ENCODE measurements around the gene C19orf67. TPM values are rescaled to one million over a fixed set of nuclear protein-coding genes. Genes with fewer than 3 reads are reported as not detected.
A peak's percentile ranks its signal among the peaks of the same experiment; 100 is the strongest.

C19orf67 gene
- total RNA-seq, 6 donors from 2014 or later, result 0.40 TPM; not detected in 5

- ATAC-seq (ENCODE audit: low FRiP score in 2 of 2), result no peak
- 13 to 19% methylated on average over 15 of the region's 15 CpGs for WGBS, 2 donors
These were observed 6.4 kb upstream of the C19orf67 start for GRCh38 chr19:14091813-14092462.

GRCh38 chr19:14091081-14091812 lies 5.7 kb upstream of the C19orf67 start:
- WGBS, 2 donors, result 0 to 2% methylated on average over 11 to 25 of the region's 72 CpGs
- Histone ChIP-seq H3K4me3 (peak overlapping the region; percentile 77 to 99 (median 90)), H3K27me3 (no peaks in the 10 kb centered on the region), H3K36me3 (peaks cover 0 to 19% (median 13%) of the 10 kb centered on the region in 4 donors), H3K4me1 (peaks cover 3 to 24% (median 17%) of the 10 kb centered on the region in 4 donors), H3K27ac (peak overlapping the region; percentile 89 to 94 (median 92)), H3K9me3 (peaks cover 0 to 8% (median 2%) of the 10 kb centered on the region in 4 donors)
- TF ChIP-seq, protein P1, sequence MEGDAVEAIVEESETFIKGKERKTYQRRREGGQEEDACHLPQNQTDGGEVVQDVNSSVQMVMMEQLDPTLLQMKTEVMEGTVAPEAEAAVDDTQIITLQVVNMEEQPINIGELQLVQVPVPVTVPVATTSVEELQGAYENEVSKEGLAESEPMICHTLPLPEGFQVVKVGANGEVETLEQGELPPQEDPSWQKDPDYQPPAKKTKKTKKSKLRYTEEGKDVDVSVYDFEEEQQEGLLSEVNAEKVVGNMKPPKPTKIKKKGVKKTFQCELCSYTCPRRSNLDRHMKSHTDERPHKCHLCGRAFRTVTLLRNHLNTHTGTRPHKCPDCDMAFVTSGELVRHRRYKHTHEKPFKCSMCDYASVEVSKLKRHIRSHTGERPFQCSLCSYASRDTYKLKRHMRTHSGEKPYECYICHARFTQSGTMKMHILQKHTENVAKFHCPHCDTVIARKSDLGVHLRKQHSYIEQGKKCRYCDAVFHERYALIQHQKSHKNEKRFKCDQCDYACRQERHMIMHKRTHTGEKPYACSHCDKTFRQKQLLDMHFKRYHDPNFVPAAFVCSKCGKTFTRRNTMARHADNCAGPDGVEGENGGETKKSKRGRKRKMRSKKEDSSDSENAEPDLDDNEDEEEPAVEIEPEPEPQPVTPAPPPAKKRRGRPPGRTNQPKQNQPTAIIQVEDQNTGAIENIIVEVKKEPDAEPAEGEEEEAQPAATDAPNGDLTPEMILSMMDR (IDR thresholded peaks at IDR 0.05), result peak in 4 of 6 experiments; percentile 20 to 38 (median 32)
- peak in 3 of 4 donors; percentile 44 to 93 (median 69) for TF ChIP-seq POLR2A (IDR thresholded peaks at IDR 0.05)
- TF ChIP-seq EP300 (IDR thresholded peaks at IDR 0.05), result no peak
- peak; percentile 12 to 69 for TF ChIP-seq POLR2AphosphoS5 (IDR thresholded peaks at IDR 0.05)
- DNase-seq, result peak; percentile 81 to 95
- peak; percentile 81 to 92 for ATAC-seq (ENCODE audit: low FRiP score in 2 of 2)

More at GRCh38 chr19:14091813-14092462, 6.4 kb upstream of the C19orf67 start:
- H3K27ac ChIP-seq, result peak overlapping the region; percentile 89 to 94 (median 92)
- no peak for DNase-seq
- H3K4me1 ChIP-seq, result peaks cover 3 to 24% (median 17%) of the 10 kb centered on the region in 4 donors
- TF ChIP-seq, protein P1 (IDR thresholded peaks at IDR 0.05), result no peak
- TF ChIP-seq EP300 (IDR thresholded peaks at IDR 0.05), result no peak
- no peak for TF ChIP-seq POLR2AphosphoS5 (IDR thresholded peaks at IDR 0.05)
- no peak for TF ChIP-seq POLR2A (IDR thresholded peaks at IDR 0.05)
- peaks cover 0 to 21% (median 17%) of the 10 kb centered on the region in 4 donors for H3K36me3 ChIP-seq
- peaks cover 0 to 8% (median 2%) of the 10 kb centered on the region in 4 donors for H3K9me3 ChIP-seq
- no peaks in the 10 kb centered on the region for H3K27me3 ChIP-seq
- peak overlapping the region; percentile 77 to 99 (median 90) for H3K4me3 ChIP-seq

DNA sequence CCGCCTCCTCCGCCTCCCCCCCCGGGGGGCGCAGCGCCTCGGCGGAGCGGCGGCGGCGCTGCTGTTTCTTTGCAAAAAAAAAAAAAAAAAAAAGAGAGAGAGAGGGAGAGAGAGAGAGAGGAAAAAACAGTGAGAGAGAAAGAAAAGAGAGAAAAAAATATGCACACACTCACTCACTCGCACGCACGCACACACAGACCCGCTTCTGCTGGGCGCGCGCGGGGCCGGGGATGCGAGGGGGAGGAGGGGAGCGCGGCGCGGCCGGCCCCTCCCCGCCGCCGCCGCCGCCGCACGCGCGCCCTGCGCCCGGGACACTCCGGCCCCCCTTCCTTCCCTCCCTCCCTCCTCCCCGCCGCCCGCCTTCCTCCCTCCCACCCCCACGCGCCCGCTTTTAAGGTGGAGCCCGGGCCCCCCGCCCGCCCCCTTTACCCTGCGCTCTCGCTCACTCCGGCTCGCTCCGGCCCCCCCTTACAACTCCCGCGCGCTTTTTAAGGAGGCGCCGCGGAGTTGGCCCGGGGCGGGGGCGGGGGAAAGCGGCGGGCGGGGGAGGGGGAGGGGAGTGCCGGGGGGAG lies 5.0 kb upstream of the C19orf67 start, which contains the start of gene SAMD1:
SAMD1 (minus strand) TSS at position 243 of the 572 bp plus-strand sequence.
- H3K27me3 ChIP-seq, result no peaks in the 10 kb centered on the region
- H3K4me1 ChIP-seq, result peaks cover 3 to 24% (median 17%) of the 10 kb centered on the region in 4 donors
- peaks cover 0 to 18% (median 12%) of the 10 kb centered on the region in 4 donors for H3K36me3 ChIP-seq
- peak; percentile 90 to 96 for DNase-seq
- peak within 1 kb of the TSS; percentile 89 to 94 (median 92) for H3K27ac ChIP-seq
- peak in 1 of 2 donors; percentile 79 for ATAC-seq (ENCODE audit: low FRiP score in 2 of 2)
- peaks cover 0 to 8% (median 2%) of the 10 kb centered on the region in 4 donors for H3K9me3 ChIP-seq
- TF ChIP-seq EP300 (IDR thresholded peaks at IDR 0.05) (no peak), POLR2A (IDR thresholded peaks at IDR 0.05) (no peak)
- WGBS, 2 donors, result 0 to 1% methylated on average over 27 to 31 of the region's 65 CpGs
- peak within 1 kb of the TSS; percentile 77 to 99 (median 90) for H3K4me3 ChIP-seq

DNA sequence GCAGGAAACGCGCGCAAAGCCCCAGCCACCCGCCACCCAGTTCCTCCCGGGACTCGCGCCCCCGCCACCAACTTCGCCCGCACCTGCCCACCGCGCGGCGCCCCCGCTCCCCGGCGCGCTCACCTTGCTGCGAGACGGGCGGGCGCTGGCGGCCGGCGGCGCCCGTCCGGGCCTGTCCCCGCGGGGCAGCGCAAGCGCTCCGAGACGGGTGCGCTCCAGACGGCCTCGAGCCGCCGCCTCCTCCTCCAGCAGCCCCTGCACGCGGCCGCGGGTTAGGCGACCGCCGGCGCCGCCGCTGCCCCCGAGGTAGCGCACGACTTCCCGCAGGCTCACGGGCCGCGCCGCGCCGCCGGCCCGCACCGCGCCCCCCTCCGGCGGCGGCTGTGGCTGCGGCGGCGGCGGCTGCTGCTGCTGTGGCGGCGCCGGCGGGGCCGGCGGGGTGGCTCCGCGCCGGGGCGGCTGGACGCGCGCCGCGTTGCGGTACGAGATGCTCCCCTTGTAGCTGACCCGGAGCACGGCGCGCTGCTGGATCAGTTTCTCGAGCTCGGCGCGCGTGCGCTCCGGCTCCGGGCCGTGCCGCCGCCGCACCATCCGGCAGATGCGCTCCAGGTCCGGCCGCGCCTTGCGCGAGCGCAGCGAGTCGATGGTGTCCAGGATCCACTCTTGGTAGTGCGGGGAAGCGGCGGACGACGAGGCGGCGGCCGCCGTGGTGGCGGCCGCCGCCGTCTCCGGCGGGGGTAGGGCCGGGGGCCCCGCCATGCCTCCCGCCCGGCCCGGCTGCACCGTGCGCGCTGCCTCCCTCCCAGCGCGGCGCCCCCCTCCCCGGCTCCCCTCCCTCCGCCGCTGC lies 4.3 kb upstream of the C19orf67 start:
- DNase-seq (peak in 1 of 2 donors; percentile 92), ATAC-seq (ENCODE audit: low FRiP score in 2 of 2) (peak in 1 of 2 donors; percentile 7)
- peaks cover 0 to 8% (median 2%) of the 10 kb centered on the region in 4 donors for H3K9me3 ChIP-seq
- 0% methylated on average over 7 to 17 of the region's 142 CpGs for WGBS, 2 donors
- H3K27me3 ChIP-seq, result no peaks in the 10 kb centered on the region
- H3K36me3 ChIP-seq, result peaks cover 0 to 18% (median 12%) of the 10 kb centered on the region in 4 donors
- H3K4me1 ChIP-seq, result peaks cover 3 to 24% (median 17%) of the 10 kb centered on the region in 4 donors
- peak overlapping the region; percentile 36 to 99 (median 86) for H3K4me3 ChIP-seq
- TF ChIP-seq POLR2A (IDR thresholded peaks at IDR 0.05), result no peak
- TF ChIP-seq, protein P1 (IDR thresholded peaks at IDR 0.05), result peak in 5 of 6 experiments; percentile 28 to 51 (median 44)
- no peak for TF ChIP-seq POLR2AphosphoS5 (IDR thresholded peaks at IDR 0.05)
- H3K27ac ChIP-seq, result peak overlapping the region in 3 of 4 donors; percentile 89 to 92 (median 91)
